ENCODE data around the gene TBL1X.

The TBL1X gene

GRCh38 chrX:9739130-9739529 is 274.3 kb downstream of the TBL1X start:
- Histone ChIP-seq H3K36me3 (no peaks in the 10 kb centered on the region), H3K4me1 (no peaks in the 10 kb centered on the region), H3K9me3 (no peaks in the 10 kb centered on the region), H3K27me3 (no peaks in the 10 kb centered on the region), H3K4me3 (ENCODE audit: low read depth, low read length) (no peak overlapping the region)
- DNase-seq: no peak
- TF ChIP-seq CTCF (IDR thresholded peaks at IDR 0.05; ENCODE audit: low read depth, low read length): no peak

- no peaks in the 10 kb centered on the region for H3K4me1 ChIP-seq
- no peak for DNase-seq
- no peaks in the 10 kb centered on the region for H3K27me3 ChIP-seq
- no peak for TF ChIP-seq CTCF (IDR thresholded peaks at IDR 0.05; ENCODE audit: low read depth, low read length)
- H3K4me3 ChIP-seq (ENCODE audit: low read depth, low read length): no peak overlapping the region
- no peaks in the 10 kb centered on the region for H3K36me3 ChIP-seq
- H3K9me3 ChIP-seq: no peaks in the 10 kb centered on the region
These were observed 280.7 kb downstream of the TBL1X start for GRCh38 chrX:9745417-9746115.

GRCh38 chrX:9746148-9746888 is 281.5 kb downstream of the TBL1X start:
- TF ChIP-seq CTCF (IDR thresholded peaks at IDR 0.05; ENCODE audit: low read depth, low read length): no peak
- Histone ChIP-seq H3K4me3 (ENCODE audit: low read depth, low read length) (no peak overlapping the region), H3K36me3 (no peaks in the 10 kb centered on the region), H3K4me1 (no peaks in the 10 kb centered on the region), H3K9me3 (no peaks in the 10 kb centered on the region), H3K27me3 (no peaks in the 10 kb centered on the region)
- no peak for DNase-seq

- Histone ChIP-seq H3K36me3 (no peaks in the 10 kb centered on the region), H3K4me1 (no peaks in the 10 kb centered on the region), H3K9me3 (no peaks in the 10 kb centered on the region), H3K27me3 (no peaks in the 10 kb centered on the region), H3K4me3 (ENCODE audit: low read depth, low read length) (no peak overlapping the region)
- DNase-seq: no peak
- no peak for TF ChIP-seq CTCF (IDR thresholded peaks at IDR 0.05; ENCODE audit: low read depth, low read length)
These were observed 282.8 kb downstream of the TBL1X start for GRCh38 chrX:9747644-9748043.

- H3K4me3 ChIP-seq (ENCODE audit: low read depth, low read length): no peak overlapping the region
- no peaks in the 10 kb centered on the region for H3K36me3 ChIP-seq
- DNase-seq: no peak
- H3K27me3 ChIP-seq: no peaks in the 10 kb centered on the region
- TF ChIP-seq CTCF (IDR thresholded peaks at IDR 0.05; ENCODE audit: low read depth, low read length): no peak
- H3K4me1 ChIP-seq: no peaks in the 10 kb centered on the region
- H3K9me3 ChIP-seq: no peaks in the 10 kb centered on the region
These were observed 284.4 kb downstream of the TBL1X start for GRCh38 chrX:9749146-9749692.

- Histone ChIP-seq H3K36me3 (no peaks in the 10 kb centered on the region), H3K27me3 (no peaks in the 10 kb centered on the region), H3K9me3 (no peaks in the 10 kb centered on the region), H3K4me1 (no peaks in the 10 kb centered on the region), H3K4me3 (ENCODE audit: low read depth, low read length) (no peak overlapping the region)
- DNase-seq: no peak
- no peak for TF ChIP-seq CTCF (IDR thresholded peaks at IDR 0.05; ENCODE audit: low read depth, low read length)
These were observed 292.5 kb downstream of the TBL1X start for GRCh38 chrX:9757366-9757765.

All from BE2C (cell line).